Activated CD8-positive, alpha-beta memory T cell treated with anti-CD3 and anti-CD28 coated beads for 36 hours (primary cell): ENCODE measurements around the gene FAU. TPM values are rescaled to one million over a fixed set of nuclear protein-coding genes. Genes with fewer than 3 reads are reported as not detected.
"Not testable (repeated sequence)": the region's sequence is repeated elsewhere in the genome, so short reads cannot be mapped to it uniquely, and the experiment has no call there.

Source experiments
- CTCF ChIA-PET: fragments of 350-600 bp; sonication (Branson Sonifier 250); formaldehyde crosslinking; loops from one replicate; lab custom pipeline; 2021; ENCODE audit warnings: antibody characterized with exemption; lab: Charles Lee
- POLR2A ChIA-PET: fragments of 350-600 bp; sonication (Branson Sonifier 250); formaldehyde crosslinking; loops from one replicate; lab custom pipeline; 2021; ENCODE audit warnings: antibody characterized with exemption; lab: Charles Lee
- total RNA-seq, 2 experiments: library from RNA; stranded (reverse); gene quantifications; one replicate each; pipeline ENCODE4 v1.2.3, GENCODE V29; 2021

Gene FAU
- total RNA-seq: 1,000 to 10,000 TPM; 1,009 to 1,011 TPM

GRCh38 chr11:65121865-65122696, at the start of gene FAU, which contains the start of gene MRPL49:
FAU (minus strand) TSS chr11:65122134; CDS start chr11:65121813, 321 bp downstream.
MRPL49 (plus strand) TSS chr11:65122321; CDS start chr11:65122347, 26 bp downstream.
- POLR2A ChIA-PET: interaction anchor here (0.6 to 5.0 kb wide), 12 partner anchors 10 to 343 kb away, joined by 3 to 47 read pairs (median 6); partner anchors contain the start of genes ARL2, CAPN1, SYVN1 and TM7SF2
- CTCF ChIA-PET: interaction anchor here (0.6 to 2.3 kb wide), 12 partner anchors 9 to 505 kb away, joined by 3 to 20 read pairs (median 3); partner anchors contain the start of genes ARL2, POLA2, SAC3D1 and TM7SF2

- POLR2A ChIA-PET: no interaction called here
These were observed 48.2 kb upstream of the FAU start, which contains the start of gene SPDYC for GRCh38 chr11:65170058-65170534. SPDYC (plus strand) TSS chr11:65170233; CDS start chr11:65171358, 1,125 bp downstream.

GRCh38 chr11:65169164-65169641, 47.3 kb upstream of the FAU start:
- CTCF ChIA-PET: interaction anchor here (0.7 kb wide), 1 partner anchor 83 kb away, joined by 4 read pairs; no protein-coding TSS in a partner anchor
- POLR2A ChIA-PET: no interaction called here

More at GRCh38 chr11:65170058-65170534, 48.2 kb upstream of the FAU start, which contains the start of gene SPDYC:
- CTCF ChIA-PET: no interaction called here

- CTCF ChIA-PET: no interaction called here
- POLR2A ChIA-PET: no interaction called here
These were observed 45.7 kb upstream of the FAU start for GRCh38 chr11:65167656-65168055.

- POLR2A ChIA-PET: no interaction called here
- CTCF ChIA-PET: no interaction called here
These were observed 45.0 kb upstream of the FAU start for GRCh38 chr11:65166893-65167292.

- ChIA-PET CTCF (interaction anchor here (0.7 kb wide), 2 partner anchors 107 to 1650 kb away, joined by 3 to 4 read pairs; partner anchors contain the start of gene NAALADL1), POLR2A (no interaction called here)
These were observed 43.7 kb upstream of the FAU start for GRCh38 chr11:65165410-65166317.

- CTCF ChIA-PET: interaction anchor here (0.5 kb wide), 1 partner anchor 15 kb away, joined by 4 read pairs; no protein-coding TSS in a partner anchor
- POLR2A ChIA-PET: no interaction called here
These were observed 41.8 kb upstream of the FAU start for GRCh38 chr11:65163684-65164083.

- ChIA-PET POLR2A (no interaction called here), CTCF (no interaction called here)
These were observed 38.7 kb upstream of the FAU start for GRCh38 chr11:65160643-65161042.

- POLR2A ChIA-PET: no interaction called here
- CTCF ChIA-PET: no interaction called here
These were observed 37.1 kb upstream of the FAU start for GRCh38 chr11:65159012-65159411.

GRCh38 chr11:65157336-65157735, 35.4 kb upstream of the FAU start:
- POLR2A ChIA-PET: interaction anchor here (0.6 to 0.7 kb wide), 2 partner anchors 206 to 458 kb away, joined by 3 to 4 read pairs; no protein-coding TSS in a partner anchor
- CTCF ChIA-PET: interaction anchor here (0.6 to 1.1 kb wide), 2 partner anchors 50 to 612 kb away, joined by 4 to 5 read pairs; no protein-coding TSS in a partner anchor

GRCh38 chr11:65156926-65157325, 35.0 kb upstream of the FAU start:
- CTCF ChIA-PET: interaction anchor here (1.1 kb wide), 1 partner anchor 51 kb away, joined by 4 read pairs; no protein-coding TSS in a partner anchor
- POLR2A ChIA-PET: interaction anchor here (0.6 to 0.7 kb wide), 2 partner anchors 206 to 458 kb away, joined by 3 to 4 read pairs; no protein-coding TSS in a partner anchor

- POLR2A ChIA-PET: no interaction called here
- CTCF ChIA-PET: no interaction called here
These were observed 34.3 kb upstream of the FAU start for GRCh38 chr11:65156256-65156655.

- CTCF ChIA-PET: no interaction called here
- POLR2A ChIA-PET: no interaction called here
These were observed 30.2 kb upstream of the FAU start for GRCh38 chr11:65152122-65152521.

- POLR2A ChIA-PET: no interaction called here
- CTCF ChIA-PET: no interaction called here
These were observed 29.5 kb upstream of the FAU start for GRCh38 chr11:65151331-65151899.

- ChIA-PET POLR2A (no interaction called here), CTCF (no interaction called here)
These were observed 28.8 kb upstream of the FAU start for GRCh38 chr11:65150509-65151299.

GRCh38 chr11:65150131-65150508, 28.2 kb upstream of the FAU start:
- CTCF ChIA-PET, POLR2A ChIA-PET: not testable (repeated sequence)

GRCh38 chr11:65148657-65149056, 26.7 kb upstream of the FAU start:
- CTCF ChIA-PET: interaction anchor here (0.5 to 0.7 kb wide), 4 partner anchors 15 to 320 kb away, joined by 3 to 4 read pairs (median 4); no protein-coding TSS in a partner anchor
- POLR2A ChIA-PET: no interaction called here
